Trophoblast cell (in vitro differentiated cells and primary cell): ENCODE measurements around the gene DOCK3.

Experiments
- DNase-seq, 2 donors: peaks; one replicate each; pipeline ENCODE4 v3.0.0-alpha.2; 2016
- H2AFZ ChIP-seq: 2 replicates; pipeline ENCODE4 v1.6.1; 2013; ENCODE audit warnings: low read length, moderate library complexity, mild to moderate bottlenecking; ENCODE audit not compliant: insufficient read depth, poor library complexity
- H2AK5ac ChIP-seq: 2 replicates; pipeline ENCODE4 v1.6.1; 2013; ENCODE audit warnings: mild to moderate bottlenecking, low read length
- H2BK120ac ChIP-seq: 2 replicates; pipeline ENCODE4 v1.6.1; 2013; ENCODE audit warnings: low read length, mild to moderate bottlenecking, moderate library complexity; ENCODE audit not compliant: insufficient read depth, poor library complexity
- H2BK12ac ChIP-seq: 2 replicates; pipeline ENCODE4 v1.6.1; 2013; ENCODE audit warnings: mild to moderate bottlenecking, low read length, moderate library complexity
- H2BK5ac ChIP-seq: 2 replicates; pipeline ENCODE4 v1.6.1; 2013; ENCODE audit warnings: low read length, low read depth, moderate library complexity, mild to moderate bottlenecking; ENCODE audit not compliant: poor library complexity
- H3K14ac ChIP-seq: 2 replicates; pipeline ENCODE4 v1.6.1; 2013; ENCODE audit warnings: mild to moderate bottlenecking, low read length
- H3K18ac ChIP-seq: 2 replicates; pipeline ENCODE4 v1.6.1; 2013; ENCODE audit warnings: mild to moderate bottlenecking, low read length
- H3K23ac ChIP-seq: 2 replicates; pipeline ENCODE4 v1.6.1; 2013; ENCODE audit warnings: low read length
- H3K27ac ChIP-seq: 2 replicates; pipeline ENCODE4 v1.5.1; 2013; ENCODE audit warnings: low read depth, mild to moderate bottlenecking, inconsistent platforms, low read length, moderate library complexity
- H3K27me3 ChIP-seq: 2 replicates; pipeline ENCODE4 v1.6.1; 2013; ENCODE audit warnings: inconsistent platforms, mild to moderate bottlenecking, low read length, moderate library complexity; ENCODE audit not compliant: insufficient read depth
- H3K36me3 ChIP-seq, 2 experiments: 1 replicate in 1 of 2; 2 replicates in 1 of 2; pipeline ENCODE4 v1.6.1; 2013; ENCODE audit warnings: low read length in 2 of 2, mild to moderate bottlenecking in 2 of 2, moderate library complexity in 1 of 2; ENCODE audit not compliant: insufficient read depth in 2 of 2, control insufficient read depth in 1 of 2
- H3K4ac ChIP-seq: 2 replicates; pipeline ENCODE4 v1.6.1; 2013; ENCODE audit warnings: low read depth, mild to moderate bottlenecking, low read length, moderate library complexity
- H3K4me1 ChIP-seq, 2 experiments: 1 replicate in 1 of 2; 2 replicates in 1 of 2; pipeline ENCODE4 v1.6.1; 2013; ENCODE audit warnings: low read length in 2 of 2, mild to moderate bottlenecking in 2 of 2, moderate library complexity in 1 of 2; ENCODE audit not compliant: insufficient read depth in 2 of 2, control insufficient read depth in 1 of 2
- H3K4me2 ChIP-seq: 2 replicates; pipeline ENCODE4 v1.6.1; 2013; ENCODE audit warnings: inconsistent platforms, mild to moderate bottlenecking, low read length, moderate library complexity
- H3K4me3 ChIP-seq: 2 replicates; pipeline ENCODE4 v1.5.1; 2013; ENCODE audit warnings: mild to moderate bottlenecking, low read depth, low read length, inconsistent platforms
- H3K79me1 ChIP-seq: one replicate; pipeline ENCODE4 v1.6.1; 2013; ENCODE audit warnings: low read length
- H3K79me2 ChIP-seq: 2 replicates; pipeline ENCODE4 v1.6.1; 2013; ENCODE audit warnings: low read length, mild to moderate bottlenecking; ENCODE audit not compliant: control insufficient read depth, insufficient read depth, poor library complexity
- H3K9ac ChIP-seq: 2 replicates; pipeline ENCODE4 v1.6.1; 2013; ENCODE audit warnings: mild to moderate bottlenecking, low read length
- H3K9me3 ChIP-seq: 2 replicates; pipeline ENCODE4 v1.6.1; 2013; ENCODE audit warnings: low read depth, mild to moderate bottlenecking, control low read depth, inconsistent platforms, low read length; ENCODE audit not compliant: insufficient read depth
- H4K12ac ChIP-seq: 2 replicates; pipeline ENCODE4 v1.6.1; 2013; ENCODE audit warnings: low read depth, mild to moderate bottlenecking, low read length, moderate library complexity
- H4K8ac ChIP-seq: 2 replicates; pipeline ENCODE4 v1.6.1; 2013; ENCODE audit warnings: low read depth, mild to moderate bottlenecking, low read length, moderate library complexity
- H4K91ac ChIP-seq: one replicate; pipeline ENCODE4 v1.6.1; 2013; ENCODE audit warnings: low read depth, mild to moderate bottlenecking, low read length, moderate library complexity
- WGBS: extraction: QIAGEN DNeasy Blood & Tissue Kit; methylation state at CpG from one replicate; pipeline ENCODE4 v1.1.7; 2013; ENCODE audit warnings: missing lambda C conversion rate; ENCODE audit not compliant: insufficient read length, insufficient coverage; ENCODE audit errors: extremely low coverage; 5-methylcytosine and 5-hydroxymethylcytosine counted together

The DOCK3 gene

DNA sequence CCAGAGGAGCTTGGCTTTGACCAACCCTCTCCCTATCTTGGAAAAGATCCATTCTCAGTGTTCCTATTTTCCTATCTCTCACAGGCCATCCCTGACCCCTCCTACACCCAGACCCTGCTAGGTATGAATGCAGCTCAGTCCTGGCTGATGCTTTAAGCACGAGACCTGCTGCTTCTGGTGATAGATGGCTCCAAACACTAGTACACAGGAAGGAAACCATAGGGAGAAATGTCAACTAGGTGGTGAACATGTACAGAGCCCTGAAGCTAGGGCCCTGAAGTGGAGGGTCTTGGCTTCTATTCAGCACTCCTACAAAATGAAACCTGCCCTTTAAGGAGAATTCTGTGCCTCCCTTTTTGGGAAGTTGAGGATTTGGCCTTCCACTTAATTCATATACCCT, 662.9 kb downstream of the DOCK3 start:
- H3K4me2 ChIP-seq, result no peak overlapping the region
- H2BK5ac ChIP-seq, result no peak overlapping the region
- no peak overlapping the region for H3K27ac ChIP-seq
- no peak overlapping the region for H3K4ac ChIP-seq
- H4K8ac ChIP-seq, result no peak overlapping the region
- no peaks in the 10 kb centered on the region for H3K79me2 ChIP-seq
- H3K4me1 ChIP-seq, result peaks cover 12 to 15% of the 10 kb centered on the region in 2 experiments
- H3K14ac ChIP-seq, result no peak overlapping the region
- DNase-seq, result no peak
- H3K18ac ChIP-seq, result no peak overlapping the region
- H2BK120ac ChIP-seq, result no peak overlapping the region
- peaks cover 2% of the 10 kb centered on the region for H3K79me1 ChIP-seq
- no peak overlapping the region for H3K4me3 ChIP-seq
- no peak overlapping the region for H2AFZ ChIP-seq
- no CpG with 5 or more reads among the region's 1 CpG for WGBS
- no peak overlapping the region for H4K12ac ChIP-seq
- no peaks in the 10 kb centered on the region for H3K9me3 ChIP-seq
- H3K27me3 ChIP-seq, result no peaks in the 10 kb centered on the region
- H3K36me3 ChIP-seq, result peaks cover 0 to 11% of the 10 kb centered on the region in 2 experiments
- H3K23ac ChIP-seq, result no peak overlapping the region
- no peak overlapping the region for H2BK12ac ChIP-seq
- H3K9ac ChIP-seq, result no peak overlapping the region
- no peak overlapping the region for H4K91ac ChIP-seq
- no peak overlapping the region for H2AK5ac ChIP-seq

DNA sequence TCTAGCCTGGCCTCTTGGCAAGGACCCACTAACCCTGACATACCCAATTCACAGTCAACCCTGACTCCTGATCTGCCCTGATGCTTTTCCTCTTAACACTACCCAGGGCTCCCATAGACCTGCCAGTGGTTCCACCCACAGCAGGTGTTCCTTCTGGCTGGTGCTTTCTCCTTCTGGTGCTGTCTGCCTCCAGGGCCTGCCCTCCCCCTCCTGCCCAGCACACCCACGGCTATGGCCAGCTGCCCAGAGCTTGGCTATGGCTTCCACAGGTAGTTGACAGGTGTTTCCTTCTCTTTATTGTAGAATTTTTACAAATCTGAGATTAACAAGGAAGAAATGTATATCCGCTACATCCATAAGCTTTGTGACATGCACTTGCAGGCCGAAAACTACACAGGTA, 663.9 kb downstream of the DOCK3 start:
- Histone ChIP-seq H3K79me2 (no peaks in the 10 kb centered on the region), H2AFZ (no peak overlapping the region), H4K8ac (no peak overlapping the region), H2BK5ac (no peak overlapping the region), H2BK120ac (no peak overlapping the region), H4K12ac (no peak overlapping the region), H3K4ac (no peak overlapping the region), H3K9me3 (no peaks in the 10 kb centered on the region), H3K79me1 (peaks cover 2% of the 10 kb centered on the region), H3K9ac (no peak overlapping the region), H3K4me1 (peaks cover 12 to 15% of the 10 kb centered on the region in 2 experiments), H2BK12ac (no peak overlapping the region), H2AK5ac (no peak overlapping the region), H3K23ac (no peak overlapping the region), H3K36me3 (peaks cover 0 to 13% of the 10 kb centered on the region in 2 experiments), H3K27ac (no peak overlapping the region), H3K14ac (no peak overlapping the region), H3K18ac (no peak overlapping the region), H3K27me3 (no peaks in the 10 kb centered on the region), H3K4me3 (no peak overlapping the region), H4K91ac (no peak overlapping the region), H3K4me2 (no peak overlapping the region)
- no CpG with 5 or more reads among the region's 3 CpGs for WGBS
- no peak for DNase-seq

GRCh38 chr3:51340013-51340829, 665.5 kb downstream of the DOCK3 start:
- H4K8ac ChIP-seq, result peak overlapping the region; percentile 4
- H3K4me1 ChIP-seq, result peaks cover 9 to 11% of the 10 kb centered on the region in 2 experiments
- H3K9ac ChIP-seq, result no peak overlapping the region
- H2BK12ac ChIP-seq, result peak overlapping the region; percentile 89
- WGBS, result no CpG with 5 or more reads among the region's 4 CpGs
- H2BK5ac ChIP-seq, result no peak overlapping the region
- H3K27ac ChIP-seq, result no peak overlapping the region
- H3K4me3 ChIP-seq, result no peak overlapping the region
- H3K18ac ChIP-seq, result peak overlapping the region; percentile 63
- H2BK120ac ChIP-seq, result peak overlapping the region; percentile 14
- no peaks in the 10 kb centered on the region for H3K79me2 ChIP-seq
- no peak overlapping the region for H4K91ac ChIP-seq
- H3K14ac ChIP-seq, result no peak overlapping the region
- H3K4ac ChIP-seq, result no peak overlapping the region
- peak overlapping the region; percentile 4 for H3K4me2 ChIP-seq
- no peaks in the 10 kb centered on the region for H3K9me3 ChIP-seq
- no peak overlapping the region for H4K12ac ChIP-seq
- H3K23ac ChIP-seq, result no peak overlapping the region
- H2AK5ac ChIP-seq, result no peak overlapping the region
- H3K79me1 ChIP-seq, result peaks cover 2% of the 10 kb centered on the region
- H2AFZ ChIP-seq, result no peak overlapping the region
- DNase-seq, result peak; percentile 43 to 69
- H3K27me3 ChIP-seq, result no peaks in the 10 kb centered on the region
- H3K36me3 ChIP-seq, result peaks cover 0 to 13% of the 10 kb centered on the region in 2 experiments

DNA sequence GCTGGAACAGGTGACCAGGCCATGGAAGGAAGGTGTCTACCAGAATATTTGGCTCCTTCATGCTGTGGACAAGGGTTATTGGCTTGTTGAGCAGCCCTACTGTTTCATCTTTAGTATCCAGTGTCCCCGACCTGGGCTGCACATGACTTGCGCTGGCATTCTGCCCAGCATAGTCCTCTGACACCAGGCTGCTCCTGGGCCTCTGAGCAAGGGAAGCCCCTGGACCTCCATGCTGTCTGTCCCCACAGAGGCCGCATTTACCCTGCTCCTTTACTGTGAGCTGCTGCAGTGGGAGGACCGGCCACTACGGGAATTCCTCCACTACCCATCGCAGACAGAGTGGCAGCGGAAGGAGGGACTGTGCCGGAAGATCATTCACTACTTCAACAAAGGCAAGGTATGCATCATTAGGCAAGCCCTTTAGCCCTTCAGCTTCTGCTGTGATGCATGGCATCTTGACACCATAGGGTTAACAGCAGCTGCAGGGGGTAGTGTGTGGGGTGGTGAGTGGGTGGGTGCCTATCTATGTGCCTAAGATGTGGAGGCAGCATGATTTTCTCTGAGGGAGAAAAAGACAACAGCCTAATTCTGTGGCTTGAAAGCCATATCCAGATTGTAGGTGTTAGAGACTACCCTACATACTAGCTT, 666.4 kb downstream of the DOCK3 start:
- WGBS, result no CpG with 5 or more reads among the region's 8 CpGs
- Histone ChIP-seq H2AK5ac (no peak overlapping the region), H3K4me2 (no peak overlapping the region), H3K4me3 (no peak overlapping the region), H2AFZ (peak overlapping the region; percentile 8), H4K91ac (no peak overlapping the region), H3K27me3 (no peaks in the 10 kb centered on the region), H2BK120ac (no peak overlapping the region), H2BK12ac (no peak overlapping the region), H4K8ac (no peak overlapping the region), H3K79me2 (no peaks in the 10 kb centered on the region), H3K18ac (no peak overlapping the region), H3K27ac (no peak overlapping the region), H3K23ac (no peak overlapping the region), H3K4ac (no peak overlapping the region), H3K9me3 (no peaks in the 10 kb centered on the region), H3K9ac (no peak overlapping the region), H4K12ac (no peak overlapping the region), H3K79me1 (peaks cover 2% of the 10 kb centered on the region), H2BK5ac (no peak overlapping the region), H3K4me1 (peaks cover 9 to 11% of the 10 kb centered on the region in 2 experiments), H3K14ac (no peak overlapping the region), H3K36me3 (peaks cover 0 to 13% of the 10 kb centered on the region in 2 experiments)
- DNase-seq, result no peak
